ENCODE data around the gene ATP6V0A4.
"Not testable (repeated sequence)": the region's sequence is repeated elsewhere in the genome, so short reads cannot be mapped to it uniquely, and the experiment has no call there.

ATP6V0A4 gene

DNA sequence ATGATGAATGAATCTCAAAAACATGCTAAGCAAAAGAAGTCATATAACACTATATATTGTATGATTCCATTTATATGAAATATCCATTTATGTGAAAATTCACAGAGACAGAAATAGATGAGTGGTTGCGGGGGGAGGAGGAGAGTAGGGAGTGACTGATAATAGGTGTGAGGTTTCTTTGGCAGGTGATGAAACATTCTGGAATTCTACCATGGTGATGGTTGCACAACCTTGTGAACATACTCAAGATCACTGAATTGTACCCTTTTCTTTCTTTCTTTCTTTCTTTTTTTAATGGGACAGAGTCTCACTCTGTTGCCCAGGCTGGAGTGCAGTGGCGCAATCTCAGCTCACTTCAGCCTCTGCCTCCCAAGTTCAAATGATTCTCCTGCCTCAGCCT, 107.5 kb downstream of the ATP6V0A4 start:
- no peak for DNase-seq (ENCODE audit: low read depth in 1 of 2, low spot score in 1 of 2)
- Histone ChIP-seq H3K27me3 (ENCODE audit: insufficient read depth, poor library complexity, severe bottlenecking) (no peaks in the 10 kb centered on the region), H3K27ac (replicated peaks) (no peak overlapping the region), H3K4me3 (replicated peaks; ENCODE audit: insufficient read depth, low read length) (no peak overlapping the region)
- TF ChIP-seq GABPA (IDR thresholded peaks at IDR 0.05; ENCODE audit: low read depth) = no peak
- TF ChIP-seq, protein P1, sequence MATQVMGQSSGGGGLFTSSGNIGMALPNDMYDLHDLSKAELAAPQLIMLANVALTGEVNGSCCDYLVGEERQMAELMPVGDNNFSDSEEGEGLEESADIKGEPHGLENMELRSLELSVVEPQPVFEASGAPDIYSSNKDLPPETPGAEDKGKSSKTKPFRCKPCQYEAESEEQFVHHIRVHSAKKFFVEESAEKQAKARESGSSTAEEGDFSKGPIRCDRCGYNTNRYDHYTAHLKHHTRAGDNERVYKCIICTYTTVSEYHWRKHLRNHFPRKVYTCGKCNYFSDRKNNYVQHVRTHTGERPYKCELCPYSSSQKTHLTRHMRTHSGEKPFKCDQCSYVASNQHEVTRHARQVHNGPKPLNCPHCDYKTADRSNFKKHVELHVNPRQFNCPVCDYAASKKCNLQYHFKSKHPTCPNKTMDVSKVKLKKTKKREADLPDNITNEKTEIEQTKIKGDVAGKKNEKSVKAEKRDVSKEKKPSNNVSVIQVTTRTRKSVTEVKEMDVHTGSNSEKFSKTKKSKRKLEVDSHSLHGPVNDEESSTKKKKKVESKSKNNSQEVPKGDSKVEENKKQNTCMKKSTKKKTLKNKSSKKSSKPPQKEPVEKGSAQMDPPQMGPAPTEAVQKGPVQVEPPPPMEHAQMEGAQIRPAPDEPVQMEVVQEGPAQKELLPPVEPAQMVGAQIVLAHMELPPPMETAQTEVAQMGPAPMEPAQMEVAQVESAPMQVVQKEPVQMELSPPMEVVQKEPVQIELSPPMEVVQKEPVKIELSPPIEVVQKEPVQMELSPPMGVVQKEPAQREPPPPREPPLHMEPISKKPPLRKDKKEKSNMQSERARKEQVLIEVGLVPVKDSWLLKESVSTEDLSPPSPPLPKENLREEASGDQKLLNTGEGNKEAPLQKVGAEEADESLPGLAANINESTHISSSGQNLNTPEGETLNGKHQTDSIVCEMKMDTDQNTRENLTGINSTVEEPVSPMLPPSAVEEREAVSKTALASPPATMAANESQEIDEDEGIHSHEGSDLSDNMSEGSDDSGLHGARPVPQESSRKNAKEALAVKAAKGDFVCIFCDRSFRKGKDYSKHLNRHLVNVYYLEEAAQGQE (IDR thresholded peaks at IDR 0.05; ENCODE audit: insufficient replicate concordance, low read depth) = no peak
- TF ChIP-seq POLR2AphosphoS5 (IDR thresholded peaks at IDR 0.05; ENCODE audit: low read depth) = no peak
- TF ChIP-seq, protein P2, sequence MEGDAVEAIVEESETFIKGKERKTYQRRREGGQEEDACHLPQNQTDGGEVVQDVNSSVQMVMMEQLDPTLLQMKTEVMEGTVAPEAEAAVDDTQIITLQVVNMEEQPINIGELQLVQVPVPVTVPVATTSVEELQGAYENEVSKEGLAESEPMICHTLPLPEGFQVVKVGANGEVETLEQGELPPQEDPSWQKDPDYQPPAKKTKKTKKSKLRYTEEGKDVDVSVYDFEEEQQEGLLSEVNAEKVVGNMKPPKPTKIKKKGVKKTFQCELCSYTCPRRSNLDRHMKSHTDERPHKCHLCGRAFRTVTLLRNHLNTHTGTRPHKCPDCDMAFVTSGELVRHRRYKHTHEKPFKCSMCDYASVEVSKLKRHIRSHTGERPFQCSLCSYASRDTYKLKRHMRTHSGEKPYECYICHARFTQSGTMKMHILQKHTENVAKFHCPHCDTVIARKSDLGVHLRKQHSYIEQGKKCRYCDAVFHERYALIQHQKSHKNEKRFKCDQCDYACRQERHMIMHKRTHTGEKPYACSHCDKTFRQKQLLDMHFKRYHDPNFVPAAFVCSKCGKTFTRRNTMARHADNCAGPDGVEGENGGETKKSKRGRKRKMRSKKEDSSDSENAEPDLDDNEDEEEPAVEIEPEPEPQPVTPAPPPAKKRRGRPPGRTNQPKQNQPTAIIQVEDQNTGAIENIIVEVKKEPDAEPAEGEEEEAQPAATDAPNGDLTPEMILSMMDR (IDR thresholded peaks at IDR 0.05; ENCODE audit: insufficient read depth, low read length) = no peak
- TF ChIP-seq SPI1 (IDR thresholded peaks at IDR 0.05; ENCODE audit: borderline replicate concordance, low read depth) = no peak

DNA sequence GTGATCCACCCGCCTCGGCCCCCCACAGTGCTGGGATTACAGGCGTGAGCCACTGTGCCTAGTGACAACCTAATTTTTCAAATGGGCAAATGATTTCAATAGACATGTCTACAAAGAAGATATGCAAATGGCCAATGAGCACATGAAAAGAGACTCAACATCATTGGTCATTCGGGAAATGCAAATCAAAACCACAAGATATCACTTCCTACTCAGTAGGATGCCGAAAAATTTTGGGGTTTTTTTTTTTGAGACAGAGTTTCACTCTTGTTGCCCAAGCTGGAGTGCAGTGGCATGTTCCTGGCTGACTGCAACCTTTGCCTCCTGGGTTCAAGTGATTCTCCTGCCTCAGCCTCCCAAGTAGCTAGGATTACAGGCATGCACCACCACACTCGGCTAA, 110.0 kb downstream of the ATP6V0A4 start:
- not testable (repeated sequence) for H3K27ac ChIP-seq (replicated peaks); DNase-seq (ENCODE audit: low read depth in 1 of 2, low spot score in 1 of 2); H3K4me3 ChIP-seq (replicated peaks; ENCODE audit: insufficient read depth, low read length); H3K27me3 ChIP-seq (ENCODE audit: insufficient read depth, poor library complexity, severe bottlenecking)

DNA sequence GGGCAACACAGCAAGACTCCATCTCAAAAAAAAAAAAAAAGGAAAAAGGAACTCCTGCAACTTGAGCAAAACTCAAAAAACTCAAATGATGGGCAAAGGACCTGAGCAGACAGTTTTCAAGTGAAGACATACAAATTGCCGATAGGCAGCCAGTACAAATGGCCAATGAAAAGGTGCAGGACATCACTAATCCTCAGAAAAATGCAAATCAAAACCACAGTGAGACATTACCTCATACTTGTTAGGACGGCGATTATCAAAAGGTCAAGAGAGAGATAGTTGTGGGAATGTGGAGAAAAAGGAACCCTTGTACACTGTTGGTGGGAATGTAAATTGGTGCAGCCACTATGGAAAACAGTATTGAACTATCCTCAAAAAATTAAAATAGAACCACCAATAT, 113.7 kb downstream of the ATP6V0A4 start:
- Histone ChIP-seq H3K27me3 (ENCODE audit: insufficient read depth, poor library complexity, severe bottlenecking) (no peaks in the 10 kb centered on the region), H3K27ac (replicated peaks) (no peak overlapping the region), H3K4me3 (replicated peaks; ENCODE audit: insufficient read depth, low read length) (no peak overlapping the region)
- DNase-seq (ENCODE audit: low read depth in 1 of 2, low spot score in 1 of 2) = no peak
- TF ChIP-seq, protein P1 (IDR thresholded peaks at IDR 0.05; ENCODE audit: insufficient replicate concordance, low read depth) = no peak

DNA sequence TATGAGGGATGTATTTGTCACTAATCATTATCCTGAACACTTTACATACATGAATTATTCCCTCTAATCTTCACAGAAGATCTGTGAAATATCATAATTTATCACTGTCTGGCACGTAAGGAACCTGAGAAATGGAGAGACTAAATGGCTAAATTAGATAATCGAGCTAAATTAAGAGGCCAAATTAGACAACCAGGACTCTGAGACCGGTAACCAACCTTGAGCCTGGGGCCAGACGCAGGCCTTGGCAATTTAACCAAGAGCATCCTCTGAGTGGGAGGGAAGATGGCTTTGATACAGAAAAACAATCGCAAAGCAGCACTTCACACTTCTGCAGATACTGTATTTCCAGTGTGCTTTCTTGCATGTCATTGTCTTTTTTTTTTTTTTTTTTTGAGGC, 118.2 kb downstream of the ATP6V0A4 start:
- no peak for DNase-seq (ENCODE audit: low read depth in 1 of 2, low spot score in 1 of 2)
- H3K27me3 ChIP-seq (ENCODE audit: insufficient read depth, poor library complexity, severe bottlenecking) = no peaks in the 10 kb centered on the region
- no peak overlapping the region for H3K27ac ChIP-seq (replicated peaks)
- TF ChIP-seq GABPA (IDR thresholded peaks at IDR 0.05; ENCODE audit: low read depth) = no peak
- TF ChIP-seq, protein P2 (IDR thresholded peaks at IDR 0.05; ENCODE audit: insufficient read depth, low read length) = no peak
- no peak overlapping the region for H3K4me3 ChIP-seq (replicated peaks; ENCODE audit: insufficient read depth, low read length)

DNA sequence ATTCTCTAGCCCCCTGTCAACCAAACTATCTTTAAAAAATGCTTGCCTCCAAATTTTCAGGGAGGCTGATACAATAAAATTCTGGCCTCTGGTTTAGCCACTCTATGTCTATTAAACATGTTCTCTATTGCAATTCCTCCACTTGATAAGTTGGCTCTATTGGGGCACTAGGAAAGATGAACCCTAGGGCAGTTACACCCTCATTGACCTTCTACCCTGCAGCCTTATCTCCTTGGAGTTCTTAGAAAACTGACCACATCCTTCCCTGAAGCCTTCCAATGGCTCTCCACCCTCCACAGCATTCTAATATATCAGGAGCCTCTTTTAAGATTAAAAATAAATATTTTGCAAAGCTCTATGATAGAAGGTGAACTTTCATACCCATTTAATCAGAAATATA, 127.4 kb downstream of the ATP6V0A4 start:
- H3K27ac ChIP-seq (replicated peaks) = no peak overlapping the region
- TF ChIP-seq GABPA (IDR thresholded peaks at IDR 0.05; ENCODE audit: low read depth) (no peak), POLR2AphosphoS5 (IDR thresholded peaks at IDR 0.05; ENCODE audit: low read depth) (no peak), SPI1 (IDR thresholded peaks at IDR 0.05; ENCODE audit: borderline replicate concordance, low read depth) (no peak)
- TF ChIP-seq, protein P2 (IDR thresholded peaks at IDR 0.05; ENCODE audit: insufficient read depth, low read length) = no peak
- TF ChIP-seq, protein P1 (IDR thresholded peaks at IDR 0.05; ENCODE audit: insufficient replicate concordance, low read depth) = no peak

More for the DNA sequence above, 127.4 kb downstream of the ATP6V0A4 start:
- Histone ChIP-seq H3K27me3 (ENCODE audit: insufficient read depth, poor library complexity, severe bottlenecking) (no peaks in the 10 kb centered on the region), H3K4me3 (replicated peaks; ENCODE audit: insufficient read depth, low read length) (no peak overlapping the region)
- no peak for DNase-seq (ENCODE audit: low read depth in 1 of 2, low spot score in 1 of 2)
